Testis (tissue), 3 donors: ENCODE measurements around the gene MEGF6. TPM values are rescaled to one million over a fixed set of nuclear protein-coding genes. Genes with fewer than 3 reads are reported as not detected.

Experiments used
- DNase-seq: peaks from one replicate; pipeline ENCODE4 v3.0.0-alpha.2; 2019
- H3K27ac ChIP-seq, 2 donors: fragments of 200-600 bp; sonication (generic); one replicate each; pipeline ENCODE4 v1.5.1; 2019
- H3K27me3 ChIP-seq: fragments of 200-600 bp; sonication (generic); one replicate; pipeline ENCODE4 v1.5.1; 2019
- H3K36me3 ChIP-seq: fragments of 200-600 bp; sonication (generic); one replicate; pipeline ENCODE4 v1.5.1; 2017; ENCODE audit warnings: low read depth; ENCODE audit errors: missing control alignments
- H3K4me1 ChIP-seq: fragments of 200-600 bp; sonication (generic); one replicate; pipeline ENCODE4 v1.5.1; 2019
- H3K4me3 ChIP-seq, 2 donors: fragments of 200-600 bp; sonication (generic); one replicate each; pipeline ENCODE4 v1.5.1; 2017 to 2019
- H3K9me3 ChIP-seq: fragments of 200-600 bp; sonication (generic); one replicate; pipeline ENCODE4 v1.5.1; 2017
- POLR2A ChIP-seq: fragments of 450-650 bp; IDR thresholded peaks from one replicate; pipeline ENCODE4 v1.6.1; 2017; ENCODE audit warnings: antibody characterized with exemption, mild to moderate bottlenecking, moderate library complexity
- WGBS, 2 donors: methylation state at CpG; one replicate each; pipeline ENCODE4 v1.1.5; 2018; 5-methylcytosine and 5-hydroxymethylcytosine counted together
- intact Hi-C: fragments of 100-400 bp; cut with DNase I; formaldehyde crosslinking; loops from one replicate; pipeline ENCODE4 v1.15.1; 2023; ENCODE audit warnings: low total_unique reads
- polyA plus RNA-seq: library from polyadenylated mRNA; stranded (reverse); fragments of 350-450 nt; fragmentation: Illumina TruSeq; extraction: RNeasy Lipid Tissue Mini Kit (QIAGEN cat#74804); gene quantifications from one replicate; pipeline ENCODE4 v1.2.3, GENCODE V29; 2014; ENCODE audit warnings: low read depth, low replicate concordance; ENCODE audit not compliant: insufficient read depth
- total RNA-seq, 2 donors: library from RNA; depleted of rRNA; stranded (reverse); fragments of >200 nt; gene quantifications; one replicate each; pipeline ENCODE4 v1.2.3, GENCODE V29; 2016
- TF ChIP-seq, protein P1 (sequence below), 3 experiments: fragments of 450-650 bp in 2 of 3; fragments of 200-600 bp in 1 of 3; sonication (generic) in 1 of 3; IDR thresholded peaks; one replicate each; pipeline ENCODE4 v1.5.1; 2016 to 2019; ENCODE audit warnings: antibody characterized with exemption in 3 of 3, mild to moderate bottlenecking in 2 of 3, moderate library complexity in 1 of 3

MEGF6 gene
- total and polyA plus RNA-seq, 3 donors from 2014 or later: 9.0 to 26.4 (median 16.1) TPM

DNA sequence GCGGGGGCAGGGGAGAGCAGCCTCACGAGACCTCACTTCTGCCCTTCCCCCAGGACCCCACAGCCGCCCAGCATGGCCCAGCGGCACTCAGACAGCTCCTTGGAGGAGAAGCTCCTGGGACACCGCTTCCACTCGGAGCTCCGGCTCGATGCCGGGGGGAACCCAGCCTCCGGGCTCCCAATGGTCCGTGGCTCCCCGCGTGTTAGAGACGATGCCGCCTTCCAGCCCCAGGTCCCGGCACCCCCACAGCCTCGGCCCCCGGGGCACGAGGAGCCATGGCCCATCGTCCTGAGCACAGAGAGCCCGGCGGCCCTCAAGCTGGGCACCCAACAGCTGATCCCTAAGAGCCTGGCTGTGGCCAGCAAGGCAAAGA is 148.3 kb downstream of the MEGF6 start:
- Histone ChIP-seq H3K27me3 (no peaks in the 10 kb centered on the region), H3K9me3 (no peaks in the 10 kb centered on the region), H3K27ac (no peak overlapping the region), H3K4me1 (peaks cover 31% of the 10 kb centered on the region), H3K4me3 (no peak overlapping the region), H3K36me3 (no peaks in the 10 kb centered on the region)
- TF ChIP-seq, protein P1, sequence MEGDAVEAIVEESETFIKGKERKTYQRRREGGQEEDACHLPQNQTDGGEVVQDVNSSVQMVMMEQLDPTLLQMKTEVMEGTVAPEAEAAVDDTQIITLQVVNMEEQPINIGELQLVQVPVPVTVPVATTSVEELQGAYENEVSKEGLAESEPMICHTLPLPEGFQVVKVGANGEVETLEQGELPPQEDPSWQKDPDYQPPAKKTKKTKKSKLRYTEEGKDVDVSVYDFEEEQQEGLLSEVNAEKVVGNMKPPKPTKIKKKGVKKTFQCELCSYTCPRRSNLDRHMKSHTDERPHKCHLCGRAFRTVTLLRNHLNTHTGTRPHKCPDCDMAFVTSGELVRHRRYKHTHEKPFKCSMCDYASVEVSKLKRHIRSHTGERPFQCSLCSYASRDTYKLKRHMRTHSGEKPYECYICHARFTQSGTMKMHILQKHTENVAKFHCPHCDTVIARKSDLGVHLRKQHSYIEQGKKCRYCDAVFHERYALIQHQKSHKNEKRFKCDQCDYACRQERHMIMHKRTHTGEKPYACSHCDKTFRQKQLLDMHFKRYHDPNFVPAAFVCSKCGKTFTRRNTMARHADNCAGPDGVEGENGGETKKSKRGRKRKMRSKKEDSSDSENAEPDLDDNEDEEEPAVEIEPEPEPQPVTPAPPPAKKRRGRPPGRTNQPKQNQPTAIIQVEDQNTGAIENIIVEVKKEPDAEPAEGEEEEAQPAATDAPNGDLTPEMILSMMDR (IDR thresholded peaks at IDR 0.05): no peak
- no peak for TF ChIP-seq POLR2A
- no peak for DNase-seq
- WGBS, 2 donors: 93% methylated on average over 17 of the region's 22 CpGs; no CpG with 5 or more reads in 1 of the 2 donors
- intact Hi-C loops: no loop called here

DNA sequence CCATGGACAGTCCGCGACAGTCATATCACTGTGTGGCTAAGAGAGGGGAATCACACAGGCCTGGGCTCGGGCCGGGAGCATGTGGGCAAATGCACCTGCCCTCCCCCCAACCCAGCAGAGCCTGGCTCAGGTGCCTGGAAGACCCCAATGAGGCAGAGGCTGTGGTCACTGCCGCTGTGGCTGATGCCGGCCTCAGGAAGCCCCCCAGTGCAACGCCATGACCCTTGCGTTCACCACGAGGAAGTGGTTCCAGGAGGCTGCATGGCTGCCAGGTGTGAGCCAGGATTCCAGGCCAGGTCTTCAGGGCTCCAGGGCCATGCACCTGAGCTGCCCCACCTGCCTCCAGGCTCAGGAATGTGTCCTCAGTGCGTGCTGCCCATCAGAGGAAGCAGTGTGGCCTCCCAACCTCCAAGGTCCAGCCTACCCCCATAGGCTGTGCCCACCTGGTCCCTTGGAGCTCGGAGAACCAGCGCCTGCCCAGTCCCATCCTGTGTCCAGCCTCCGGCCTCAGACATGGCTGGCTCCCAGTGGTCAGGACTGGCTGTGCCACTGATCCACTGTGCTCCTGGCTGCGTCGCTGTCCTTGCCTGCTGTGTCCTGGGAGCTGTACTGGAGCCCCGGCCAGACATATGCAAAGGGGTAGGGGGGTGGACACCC is 148.8 kb downstream of the MEGF6 start:
- H3K27me3 ChIP-seq: no peaks in the 10 kb centered on the region
- TF ChIP-seq, protein P1 (IDR thresholded peaks at IDR 0.05): no peak
- TF ChIP-seq POLR2A: no peak
- no peaks in the 10 kb centered on the region for H3K36me3 ChIP-seq
- no peak overlapping the region for H3K27ac ChIP-seq
- no peak for DNase-seq
- H3K4me1 ChIP-seq: peaks cover 37% of the 10 kb centered on the region
- intact Hi-C loops: no loop called here
- WGBS, 2 donors: 93 to 100% methylated on average over 3 to 16 of the region's 16 CpGs
- H3K9me3 ChIP-seq: no peaks in the 10 kb centered on the region
- H3K4me3 ChIP-seq: no peak overlapping the region

DNA sequence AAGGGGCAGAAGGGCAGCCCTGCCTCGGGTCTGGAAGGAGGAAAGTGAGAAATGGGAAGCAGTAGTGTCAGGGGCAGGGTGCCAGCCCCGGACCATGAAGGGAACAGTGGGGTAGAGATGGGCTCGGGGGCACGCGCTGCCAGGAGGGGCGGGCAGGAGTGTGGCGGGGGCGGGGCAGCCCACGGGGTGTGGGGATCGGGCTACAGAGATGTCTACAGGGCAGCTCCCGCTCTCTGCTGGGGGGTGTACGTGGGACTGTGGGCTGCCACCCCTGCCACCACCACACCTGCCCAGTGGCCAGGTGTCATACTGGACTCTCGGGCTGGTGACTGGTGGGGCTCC is 149.4 kb downstream of the MEGF6 start:
- TF ChIP-seq POLR2A: no peak
- TF ChIP-seq, protein P1 (IDR thresholded peaks at IDR 0.05): no peak

DNA sequence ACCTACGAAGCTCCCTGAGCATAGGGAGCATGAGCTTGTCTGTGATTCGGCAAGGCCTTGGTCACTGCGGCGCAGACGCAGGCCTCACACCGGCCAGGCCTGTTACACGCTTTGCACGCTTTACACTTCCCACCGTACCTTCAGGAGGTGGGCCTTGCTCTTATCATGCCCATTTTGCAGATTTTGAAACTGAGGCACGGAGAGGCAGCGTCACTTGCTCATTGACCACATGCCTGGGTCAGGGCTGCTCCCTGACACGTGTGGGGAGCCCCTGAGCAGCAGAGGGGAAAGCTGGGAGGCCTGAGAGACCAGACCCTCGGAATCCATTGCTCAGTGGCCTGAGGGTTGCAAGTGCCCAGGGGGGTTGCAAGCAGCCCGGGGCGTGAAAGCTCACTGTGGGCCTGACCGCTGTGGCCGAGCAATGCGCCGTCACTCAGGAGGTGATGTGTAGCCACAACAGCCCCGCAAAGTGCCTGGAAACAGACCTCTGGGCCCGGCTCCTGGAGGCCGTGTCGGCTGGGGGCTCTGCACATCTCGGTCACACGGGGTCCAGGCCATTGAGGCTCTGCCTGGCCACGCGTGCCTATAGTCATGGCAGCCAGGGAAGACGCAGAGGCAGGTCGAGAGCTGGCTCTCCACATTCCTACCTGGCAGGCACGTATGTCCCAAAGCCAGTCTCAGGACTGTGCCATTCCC is 149.9 kb downstream of the MEGF6 start:
- no peak overlapping the region for H3K4me3 ChIP-seq
- H3K27me3 ChIP-seq: no peaks in the 10 kb centered on the region
- WGBS, 2 donors: 89 to 90% methylated on average over 20 to 30 of the region's 30 CpGs
- H3K27ac ChIP-seq: peak overlapping the region; percentile 66 to 80
- TF ChIP-seq, protein P1 (IDR thresholded peaks at IDR 0.05): no peak
- no peak for TF ChIP-seq POLR2A
- H3K4me1 ChIP-seq: peaks cover 46% of the 10 kb centered on the region
- no peak for DNase-seq
- no peaks in the 10 kb centered on the region for H3K9me3 ChIP-seq
- H3K36me3 ChIP-seq: no peaks in the 10 kb centered on the region
- intact Hi-C loops: no loop called here

More for the DNA sequence above, 149.4 kb downstream of the MEGF6 start:
- intact Hi-C loops: no loop called here
- Histone ChIP-seq H3K4me1 (peaks cover 41% of the 10 kb centered on the region), H3K27ac (no peak overlapping the region), H3K4me3 (no peak overlapping the region), H3K9me3 (no peaks in the 10 kb centered on the region), H3K27me3 (no peaks in the 10 kb centered on the region), H3K36me3 (no peaks in the 10 kb centered on the region)
- WGBS, 2 donors: 76 to 84% methylated on average over 10 to 12 of the region's 13 CpGs
- DNase-seq: no peak
